HUDEP-2 (cell line): ENCODE data around the gene KRTAP24-1.

Experiments used
- DNase-seq, 76 experiments: peaks; one replicate each; lab custom pipeline; 2025; ENCODE audit not compliant: unreplicated experiment in 76 of 76; lab: John Stamatoyannopoulos, UW

KRTAP24-1 gene

DNA sequence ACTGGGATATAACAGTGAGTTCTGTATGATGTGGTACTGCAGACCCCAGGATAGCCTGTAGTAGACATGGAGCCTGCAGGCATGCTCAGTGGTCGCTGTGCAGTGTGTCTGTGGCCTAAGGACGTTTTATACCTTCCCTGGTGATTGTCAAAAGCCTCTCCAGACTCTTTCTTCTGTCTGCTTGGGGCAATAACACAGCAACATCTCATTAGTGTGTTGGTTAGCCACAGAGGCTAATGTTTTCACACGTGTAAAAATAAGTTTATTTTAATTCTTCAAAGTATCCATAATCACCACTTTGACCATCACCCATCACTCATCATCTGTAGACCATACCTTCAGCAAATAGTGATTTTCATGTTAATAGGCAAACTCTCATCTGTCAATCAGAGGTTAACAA is at the start of gene KRTAP24-1:
TSS of gene KRTAP24-1 (minus strand) at position 101 of the 400 bp plus-strand sequence. CDS start at position 83, 18 bp downstream.
- no peak for DNase-seq

DNA sequence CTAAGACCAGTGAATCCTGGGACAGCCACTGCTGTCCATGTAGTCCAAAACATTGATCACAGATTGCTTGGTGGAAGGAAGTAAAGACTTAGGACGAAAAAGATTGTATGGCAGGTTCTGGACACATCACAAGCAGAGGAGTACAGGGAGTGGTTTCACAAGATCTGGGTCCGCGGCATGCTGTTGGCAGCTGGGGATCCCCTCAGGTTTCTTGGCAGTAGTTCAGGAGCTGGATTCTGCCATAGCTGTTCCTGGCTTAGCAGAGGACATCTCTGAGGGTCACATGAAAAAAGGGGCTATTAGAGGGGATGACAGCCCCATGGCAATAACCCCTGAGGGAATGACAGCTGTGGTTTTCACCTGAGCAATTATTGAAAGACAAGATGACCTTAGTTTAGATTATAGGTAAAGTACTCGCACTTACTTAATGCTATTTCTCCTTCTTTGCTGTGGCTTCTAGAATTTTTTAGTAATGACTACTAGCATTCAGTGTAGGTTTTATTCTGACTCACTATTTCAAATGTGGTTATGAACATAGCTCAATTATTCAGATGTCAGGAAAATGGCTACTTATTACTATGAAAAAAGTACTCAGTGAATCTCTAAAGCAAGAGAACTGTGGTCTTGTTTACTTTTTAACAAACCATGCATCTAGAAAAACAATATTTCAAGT is 46.6 kb upstream of the KRTAP24-1 start:
- DNase-seq = no peak

- DNase-seq = no peak
Observed at GRCh38 chr21:30326390-30326789, 43.6 kb upstream of the KRTAP24-1 start.

- no peak for DNase-seq
Observed at GRCh38 chr21:30320215-30320614, 37.5 kb upstream of the KRTAP24-1 start, which contains the start of gene KRTAP26-1. TSS of gene KRTAP26-1 (minus strand) at chr21:30320315. CDS start at chr21:30320035, 280 bp downstream.

DNA sequence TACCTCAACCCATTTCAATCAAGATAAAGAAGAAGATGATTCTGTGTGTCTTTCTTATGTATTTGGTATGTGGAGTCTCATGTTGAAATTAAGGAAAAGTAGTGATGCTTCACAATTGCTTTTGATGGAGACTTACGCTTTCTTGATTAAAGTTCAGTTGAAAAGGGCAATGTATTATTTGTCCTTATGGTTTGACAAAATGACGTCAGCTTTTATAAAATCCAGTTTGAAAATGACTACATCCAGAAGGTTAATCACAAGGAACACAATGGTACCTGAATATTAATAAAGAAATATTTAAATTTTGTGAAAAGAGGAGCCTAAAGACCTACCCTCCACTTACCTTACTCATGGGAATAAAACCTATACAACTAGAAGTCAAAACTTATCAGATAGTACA is 33.0 kb upstream of the KRTAP24-1 start:
- no peak for DNase-seq

GRCh38 chr21:30306884-30307283 is 24.1 kb upstream of the KRTAP24-1 start:
- DNase-seq = no peak

- DNase-seq = no peak
Observed at GRCh38 chr21:30305136-30305535, 22.4 kb upstream of the KRTAP24-1 start.

DNA sequence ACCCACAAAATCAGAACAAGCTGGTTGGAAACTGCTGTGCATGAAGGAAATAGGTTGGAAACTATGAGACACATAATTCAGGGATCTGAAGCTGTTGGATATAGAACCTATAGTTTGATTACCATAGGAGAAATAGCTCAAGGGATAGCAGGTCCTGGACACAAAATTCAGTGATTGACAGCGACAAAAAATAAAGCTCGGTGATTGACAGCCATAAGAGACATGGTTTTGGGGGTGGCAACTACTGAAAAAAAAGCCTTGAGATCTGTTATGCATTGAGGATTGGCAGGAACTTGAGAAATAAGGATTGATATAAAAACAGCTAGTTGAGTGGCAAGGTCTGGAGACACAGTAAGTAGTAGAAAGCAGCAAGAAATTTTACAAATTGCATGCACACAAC is 6.5 kb upstream of the KRTAP24-1 start, which contains the start of gene KRTAP25-1:
TSS of gene KRTAP25-1 (minus strand) at position 300 of the 400 bp plus-strand sequence. CDS start at position 276, 24 bp downstream.
- DNase-seq = no peak

DNA sequence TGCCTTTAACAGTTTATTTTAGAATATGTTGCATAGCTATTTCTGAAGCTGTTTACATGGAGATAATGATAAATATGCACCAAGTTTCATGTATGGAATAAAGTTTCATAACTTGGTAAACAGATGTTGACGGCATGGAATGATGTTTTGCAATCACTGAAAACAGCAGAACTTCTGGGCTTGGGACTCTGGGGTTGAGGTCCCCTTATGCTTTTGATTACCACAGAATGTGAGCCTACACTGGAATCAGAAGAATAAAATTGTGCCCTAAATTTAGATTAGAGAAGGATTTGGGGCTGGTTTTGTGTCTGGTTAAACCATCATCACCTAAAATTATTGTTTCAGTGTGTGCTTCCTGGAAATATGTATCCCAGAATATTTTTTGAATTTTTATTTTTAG is 11.1 kb downstream of the KRTAP24-1 start:
- DNase-seq = no peak

GRCh38 chr21:30271156-30271555 is 11.6 kb downstream of the KRTAP24-1 start:
- no peak for DNase-seq

DNA sequence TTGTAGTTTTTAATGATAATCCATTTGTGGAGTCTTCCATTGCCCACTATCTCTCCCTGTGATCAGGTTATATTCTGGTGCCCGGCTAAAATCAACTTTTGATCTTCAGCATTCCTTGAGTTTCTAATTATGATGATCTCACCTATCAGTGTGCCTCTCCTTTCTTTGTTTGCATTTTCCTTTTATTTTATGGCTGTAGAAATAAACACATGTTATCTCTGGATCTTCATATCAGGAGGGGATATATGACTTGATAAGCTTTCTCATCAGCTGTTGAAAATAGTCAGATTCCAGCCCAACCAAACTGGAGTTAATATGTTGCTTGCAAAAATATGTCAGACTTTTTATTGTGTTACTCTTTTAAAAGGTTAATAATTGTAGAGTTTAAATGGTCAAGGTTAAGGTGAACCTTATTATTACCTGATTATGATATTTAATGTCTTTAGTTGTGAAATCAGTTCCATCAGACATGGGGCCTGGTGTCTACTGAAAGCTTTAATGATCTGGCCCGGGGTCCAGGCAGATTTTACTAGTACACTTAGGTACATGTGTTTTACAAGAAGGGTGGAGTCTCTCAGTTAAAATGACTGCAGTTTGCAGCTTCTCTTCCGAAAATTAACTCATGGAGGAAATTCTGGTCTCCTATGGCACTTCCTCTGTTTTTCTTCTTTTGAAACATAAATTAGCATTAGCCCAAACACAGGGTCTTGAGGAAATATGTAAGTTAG is 12.8 kb downstream of the KRTAP24-1 start:
- no peak for DNase-seq

- DNase-seq = peak in 9 of 76 experiments; percentile 8 to 54 (median 18)
Observed at GRCh38 chr21:30268608-30269197, 14.0 kb downstream of the KRTAP24-1 start.

DNA sequence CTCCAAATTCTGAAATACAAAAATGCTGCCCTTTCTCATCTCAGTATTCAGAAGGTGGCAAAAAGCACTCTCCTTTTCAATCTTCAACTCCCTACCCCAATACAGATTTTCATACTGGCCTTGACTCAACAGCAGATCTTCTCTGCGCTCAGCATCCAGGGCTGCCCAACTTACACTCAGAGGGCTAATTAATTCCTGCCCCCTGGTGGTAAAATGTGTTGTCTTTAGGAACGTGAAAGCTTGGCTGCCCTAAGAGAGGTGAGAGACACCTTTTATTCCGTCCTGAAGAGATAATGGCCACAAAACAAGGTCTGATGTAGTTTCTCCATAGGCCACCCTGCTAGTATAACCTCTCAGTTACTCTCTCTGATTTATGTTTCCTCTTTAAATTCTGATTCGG is 25.0 kb downstream of the KRTAP24-1 start:
- peak in 17 of 76 experiments; percentile 6 to 67 (median 23) for DNase-seq

GRCh38 chr21:30256100-30256499 is 26.6 kb downstream of the KRTAP24-1 start:
- DNase-seq = no peak

DNA sequence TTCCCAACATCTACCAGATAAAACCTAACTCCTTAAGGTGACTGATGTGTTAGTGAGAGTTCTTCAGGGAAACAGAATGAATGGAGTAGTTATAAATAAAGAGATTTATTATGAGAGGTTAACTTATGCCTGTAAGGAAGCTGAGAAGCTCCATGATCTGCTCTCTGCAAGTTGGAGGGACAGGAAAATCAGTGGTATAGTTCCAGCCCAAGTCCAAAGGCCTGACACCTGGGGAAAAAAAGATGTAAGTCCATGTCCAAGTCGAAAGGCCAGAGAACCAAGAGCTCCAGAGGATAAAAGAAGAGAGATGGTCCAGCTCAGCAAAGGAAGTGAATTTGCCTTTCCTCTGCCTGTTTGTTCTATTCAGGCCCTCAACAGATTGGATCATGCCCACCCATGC is 27.1 kb downstream of the KRTAP24-1 start:
- no peak for DNase-seq

DNA sequence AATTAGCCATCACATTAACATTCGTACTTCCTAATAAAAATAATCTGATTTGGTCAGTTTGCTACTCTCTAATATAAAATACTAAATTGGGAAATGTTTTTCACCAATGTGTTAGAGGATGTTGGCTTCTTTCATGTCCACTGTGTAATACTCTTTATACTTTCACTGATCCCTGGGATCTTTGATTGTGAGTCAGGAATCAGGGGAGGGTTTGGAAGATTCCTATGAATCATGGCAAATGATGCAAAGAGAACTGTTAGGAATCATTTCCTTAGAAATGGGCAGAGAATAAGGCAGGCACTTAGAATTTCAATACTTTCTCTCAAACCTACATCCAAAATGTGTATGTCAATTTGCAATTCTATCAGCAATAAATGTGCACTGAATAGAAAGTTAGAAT is 31.0 kb downstream of the KRTAP24-1 start:
- DNase-seq = no peak

DNA sequence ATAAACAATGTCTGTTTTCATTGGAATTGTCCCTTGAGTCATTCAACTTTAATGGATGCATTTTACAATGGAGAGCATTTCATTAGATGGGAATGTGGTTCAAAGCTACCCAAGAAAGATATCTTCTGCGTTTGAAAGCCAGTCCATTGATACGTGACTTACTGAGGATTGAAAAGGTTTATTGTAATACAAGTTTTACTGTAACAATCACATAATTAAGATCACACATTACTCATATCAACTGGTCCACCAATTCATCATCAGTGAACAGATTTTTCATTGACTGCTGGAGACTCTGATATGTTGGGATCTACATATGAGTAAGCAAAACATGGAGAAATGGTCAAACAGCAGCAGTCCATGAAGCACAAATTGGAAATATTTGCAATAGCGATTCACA is 32.8 kb downstream of the KRTAP24-1 start:
- no peak for DNase-seq

DNA sequence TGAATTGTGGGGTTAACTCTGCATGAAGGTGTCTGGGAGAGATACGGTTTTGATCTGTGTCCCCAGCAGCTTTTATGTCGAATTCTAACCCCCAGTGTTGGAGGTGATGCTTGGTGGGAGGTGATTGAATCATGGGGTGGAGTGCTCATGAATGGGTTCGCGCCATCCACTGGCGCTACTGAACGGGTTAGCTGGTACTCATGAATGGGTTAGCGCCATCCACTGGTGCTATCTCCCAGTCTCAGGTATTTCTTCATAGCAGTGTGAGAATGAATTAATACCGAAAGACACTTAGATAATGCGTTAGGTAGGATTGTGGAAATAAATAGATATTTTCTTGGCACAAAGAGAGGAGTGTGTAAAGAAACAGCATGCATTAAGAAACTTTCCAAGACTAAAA is 33.9 kb downstream of the KRTAP24-1 start:
- no peak for DNase-seq

DNA sequence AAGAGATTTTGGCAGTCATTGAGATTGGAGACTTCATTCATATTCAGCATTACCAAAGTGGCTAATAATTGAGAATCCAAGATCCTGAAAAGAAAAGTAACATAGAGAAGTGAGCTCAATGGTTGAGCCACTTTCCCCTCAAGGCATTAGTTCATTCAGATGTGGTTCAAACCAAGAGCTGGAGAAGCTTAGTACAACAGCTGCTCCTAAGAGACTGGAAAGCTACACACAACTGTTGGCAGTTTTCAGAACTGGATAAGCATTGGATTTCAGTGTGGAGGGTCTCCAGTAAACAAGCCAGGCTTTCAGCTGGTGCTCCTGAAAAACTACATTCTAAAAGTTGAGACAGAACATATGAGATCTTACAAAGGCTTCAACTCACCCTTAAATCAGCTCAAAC is 37.7 kb downstream of the KRTAP24-1 start:
- DNase-seq = no peak

DNA sequence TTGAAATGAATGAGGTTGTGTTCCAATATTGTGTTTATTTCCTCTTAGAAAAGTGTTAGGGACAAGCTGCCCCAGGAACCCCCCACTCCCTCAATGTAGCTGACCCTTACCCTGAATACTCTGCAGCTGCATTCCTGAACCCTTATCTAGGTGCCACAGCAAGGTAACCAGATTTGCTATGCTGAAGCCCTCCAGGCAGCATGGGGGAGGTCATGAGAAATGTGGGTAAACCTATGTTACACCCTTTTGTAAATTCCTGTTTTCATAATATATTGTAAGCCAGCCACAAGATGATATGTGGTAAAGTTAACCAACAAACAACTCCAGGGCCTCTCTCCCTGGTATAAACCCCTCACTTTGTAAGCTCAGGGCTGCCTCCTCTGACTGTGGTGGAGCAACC is 39.1 kb downstream of the KRTAP24-1 start:
- DNase-seq = no peak

DNA sequence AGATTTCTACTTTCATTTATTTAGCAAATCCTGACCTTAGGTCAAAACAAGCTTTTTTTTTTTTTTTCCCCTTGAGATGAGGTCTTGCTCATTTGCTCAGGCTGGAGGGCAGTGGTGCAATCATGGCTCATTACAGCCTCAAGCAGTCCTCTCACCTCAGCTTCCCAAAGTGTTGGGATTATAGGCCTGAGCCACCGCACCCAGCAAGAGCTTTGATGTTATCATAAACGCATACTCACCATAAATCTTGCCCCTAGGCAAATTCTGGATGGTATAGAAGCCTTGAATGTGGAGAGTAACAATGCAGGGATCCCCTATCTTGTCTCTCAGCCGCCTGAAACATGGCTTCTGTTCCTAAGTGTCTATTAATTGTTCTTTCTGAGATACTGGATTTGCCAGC is 42.1 kb downstream of the KRTAP24-1 start:
- DNase-seq = no peak

GRCh38 chr21:30238168-30238567 is 44.6 kb downstream of the KRTAP24-1 start:
- DNase-seq = no peak
